ENCODE measurements around the gene RAVER1. TPM values are rescaled to one million over a fixed set of nuclear protein-coding genes. Genes with fewer than 3 reads are reported as not detected.

The RAVER1 gene
- total and polyA plus RNA-seq, 2 of the 13 experiments (the other 11 are each of a cell fraction or from before 2014, with no cell fraction given): 3.6 to 7.9 TPM

- TF ChIP-seq ZNF609 (CRISPR knock-in tag; IDR thresholded peaks at IDR 0.05; ENCODE audit: borderline replicate concordance) (peak; percentile 54; the same call in 1 of the 2 replicates), ZNF501 (CRISPR knock-in tag; IDR thresholded peaks at IDR 0.05) (peak; percentile 49; the same call in 1 of the 2 replicates), DNMT1 (CRISPR knock-in tag; IDR thresholded peaks at IDR 0.05) (no peak), SNAI1 (CRISPR knock-in tag; IDR thresholded peaks at IDR 0.05; ENCODE audit: borderline replicate concordance) (no peak), NFIB (CRISPR knock-in tag; IDR thresholded peaks at IDR 0.05; ENCODE audit: borderline replicate concordance) (no peak), ELF1 (CRISPR knock-in tag; IDR thresholded peaks at IDR 0.05) (0 out of 2 replicates have a peak, but pooled peaks have one; percentile 38), NKX3-1 (CRISPR knock-in tag; IDR thresholded peaks at IDR 0.05) (no peak), THRA (CRISPR knock-in tag; IDR thresholded peaks at IDR 0.05; ENCODE audit: borderline replicate concordance) (no peak), MBD4 (IDR thresholded peaks at IDR 0.05; ENCODE audit: borderline replicate concordance, low read length) (no peak), MXD1 (CRISPR knock-in tag; IDR thresholded peaks at IDR 0.05) (peak; percentile 73; the same call in 1 of the 2 replicates), ZHX1 (CRISPR knock-in tag; IDR thresholded peaks at IDR 0.05; ENCODE audit: low read depth) (no peak), ZBTB4 (CRISPR knock-in tag; IDR thresholded peaks at IDR 0.05; ENCODE audit: borderline replicate concordance) (peak; percentile 45; the same call in 1 of the 2 replicates), SOX5 (CRISPR knock-in tag; IDR thresholded peaks at IDR 0.05; ENCODE audit: borderline replicate concordance) (no peak), PAF1 (CRISPR knock-in tag; IDR thresholded peaks at IDR 0.05) (no peak), U2AF2 (IDR thresholded peaks at IDR 0.05; ENCODE audit: low read depth, low read length) (no peak)
Observed at GRCh38 chr19:10332965-10333757, at the start of gene RAVER1 (continued).

Data from HepG2 (cell line).